Measurements from ENCODE around the gene TNFRSF13B.

GRCh38 chr17:16974569-16975276, 2.8 kb upstream of the TNFRSF13B start:
- no peak for TF ChIP-seq EZH2phosphoT487 (IDR thresholded peaks at IDR 0.05; ENCODE audit: low read depth)
- TF ChIP-seq, protein P1, sequence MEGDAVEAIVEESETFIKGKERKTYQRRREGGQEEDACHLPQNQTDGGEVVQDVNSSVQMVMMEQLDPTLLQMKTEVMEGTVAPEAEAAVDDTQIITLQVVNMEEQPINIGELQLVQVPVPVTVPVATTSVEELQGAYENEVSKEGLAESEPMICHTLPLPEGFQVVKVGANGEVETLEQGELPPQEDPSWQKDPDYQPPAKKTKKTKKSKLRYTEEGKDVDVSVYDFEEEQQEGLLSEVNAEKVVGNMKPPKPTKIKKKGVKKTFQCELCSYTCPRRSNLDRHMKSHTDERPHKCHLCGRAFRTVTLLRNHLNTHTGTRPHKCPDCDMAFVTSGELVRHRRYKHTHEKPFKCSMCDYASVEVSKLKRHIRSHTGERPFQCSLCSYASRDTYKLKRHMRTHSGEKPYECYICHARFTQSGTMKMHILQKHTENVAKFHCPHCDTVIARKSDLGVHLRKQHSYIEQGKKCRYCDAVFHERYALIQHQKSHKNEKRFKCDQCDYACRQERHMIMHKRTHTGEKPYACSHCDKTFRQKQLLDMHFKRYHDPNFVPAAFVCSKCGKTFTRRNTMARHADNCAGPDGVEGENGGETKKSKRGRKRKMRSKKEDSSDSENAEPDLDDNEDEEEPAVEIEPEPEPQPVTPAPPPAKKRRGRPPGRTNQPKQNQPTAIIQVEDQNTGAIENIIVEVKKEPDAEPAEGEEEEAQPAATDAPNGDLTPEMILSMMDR (IDR thresholded peaks at IDR 0.05; ENCODE audit: low read depth, low read length): no peak

Data from OCI-LY3 (cell line).